Mesangial cell (primary cell): ENCODE results near the gene FAM184A. TPM values are rescaled to one million over a fixed set of nuclear protein-coding genes. Genes with fewer than 3 reads are reported as not detected.

Source experiments
- total RNA-seq: library from RNA; depleted of rRNA; stranded (reverse); fragments of >200 nt; gene quantifications from 2 replicates; pipeline ENCODE4 v1.2.3, GENCODE V29; 2015

The FAM184A gene, protein sequence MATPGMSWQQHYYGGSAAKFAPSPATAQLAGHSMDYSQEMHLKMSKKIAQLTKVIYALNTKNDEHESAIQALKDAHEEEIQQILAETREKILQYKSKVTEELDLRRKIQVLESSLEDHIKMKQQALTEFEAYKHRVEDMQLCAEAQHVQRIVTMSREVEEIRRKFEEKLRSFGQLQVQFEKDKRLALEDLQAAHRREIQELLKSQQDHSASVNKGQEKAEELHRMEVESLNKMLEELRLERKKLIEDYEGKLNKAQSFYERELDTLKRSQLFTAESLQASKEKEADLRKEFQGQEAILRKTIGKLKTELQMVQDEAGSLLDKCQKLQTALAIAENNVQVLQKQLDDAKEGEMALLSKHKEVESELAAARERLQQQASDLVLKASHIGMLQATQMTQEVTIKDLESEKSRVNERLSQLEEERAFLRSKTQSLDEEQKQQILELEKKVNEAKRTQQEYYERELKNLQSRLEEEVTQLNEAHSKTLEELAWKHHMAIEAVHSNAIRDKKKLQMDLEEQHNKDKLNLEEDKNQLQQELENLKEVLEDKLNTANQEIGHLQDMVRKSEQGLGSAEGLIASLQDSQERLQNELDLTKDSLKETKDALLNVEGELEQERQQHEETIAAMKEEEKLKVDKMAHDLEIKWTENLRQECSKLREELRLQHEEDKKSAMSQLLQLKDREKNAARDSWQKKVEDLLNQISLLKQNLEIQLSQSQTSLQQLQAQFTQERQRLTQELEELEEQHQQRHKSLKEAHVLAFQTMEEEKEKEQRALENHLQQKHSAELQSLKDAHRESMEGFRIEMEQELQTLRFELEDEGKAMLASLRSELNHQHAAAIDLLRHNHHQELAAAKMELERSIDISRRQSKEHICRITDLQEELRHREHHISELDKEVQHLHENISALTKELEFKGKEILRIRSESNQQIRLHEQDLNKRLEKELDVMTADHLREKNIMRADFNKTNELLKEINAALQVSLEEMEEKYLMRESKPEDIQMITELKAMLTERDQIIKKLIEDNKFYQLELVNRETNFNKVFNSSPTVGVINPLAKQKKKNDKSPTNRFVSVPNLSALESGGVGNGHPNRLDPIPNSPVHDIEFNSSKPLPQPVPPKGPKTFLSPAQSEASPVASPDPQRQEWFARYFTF
- total RNA-seq = 0.38 and 0.49 TPM in 2 replicates

DNA sequence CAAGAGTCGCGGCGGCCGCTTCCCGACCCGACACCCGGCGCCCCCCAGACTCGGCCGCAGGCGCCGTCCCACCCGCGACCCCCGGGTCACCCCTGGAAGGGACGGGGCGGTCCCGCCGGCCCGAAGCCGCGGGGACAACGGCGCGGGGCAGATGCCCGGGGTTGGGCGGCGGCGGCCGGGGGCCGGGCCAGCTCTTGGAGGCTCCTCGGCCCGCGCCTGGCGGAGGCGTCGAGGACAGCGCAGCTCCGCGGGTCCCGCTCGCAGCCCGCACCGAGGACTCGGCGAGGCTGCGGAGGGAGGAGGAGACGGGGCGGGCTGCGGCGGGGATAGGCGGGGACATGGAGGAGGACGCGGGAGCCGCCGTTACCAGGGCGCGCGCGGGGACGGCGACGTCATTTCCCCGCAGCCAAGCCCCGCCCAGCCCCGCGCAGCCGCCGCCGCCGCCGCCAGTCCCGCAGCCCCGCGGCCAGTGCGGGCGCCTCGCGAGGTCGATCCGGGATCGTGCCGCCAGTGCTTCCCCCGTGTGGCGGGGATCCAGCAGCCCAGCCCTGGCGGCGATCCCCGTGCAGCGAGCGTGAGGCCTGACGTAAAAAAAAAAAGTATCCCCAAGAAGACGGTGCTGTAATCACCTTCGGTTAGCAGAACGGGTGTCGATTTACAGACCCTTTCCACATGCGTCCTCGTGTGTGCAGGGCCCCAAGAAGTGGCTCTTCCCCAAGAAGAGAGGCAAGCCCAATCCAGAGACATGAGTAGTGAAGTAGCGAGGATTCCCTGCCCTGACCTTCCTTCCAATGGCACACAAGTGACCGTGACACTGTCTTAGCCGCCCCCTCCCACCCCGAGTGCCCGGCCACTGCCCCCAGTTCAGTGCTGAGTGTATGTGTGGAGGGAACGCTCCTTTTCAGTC lies at the start of gene FAM184A:
Gene FAM184A, minus strand, starts transcription at position 289 of the 907 bp plus-strand sequence. CDS start 365 bp downstream, outside the sequence.

DNA sequence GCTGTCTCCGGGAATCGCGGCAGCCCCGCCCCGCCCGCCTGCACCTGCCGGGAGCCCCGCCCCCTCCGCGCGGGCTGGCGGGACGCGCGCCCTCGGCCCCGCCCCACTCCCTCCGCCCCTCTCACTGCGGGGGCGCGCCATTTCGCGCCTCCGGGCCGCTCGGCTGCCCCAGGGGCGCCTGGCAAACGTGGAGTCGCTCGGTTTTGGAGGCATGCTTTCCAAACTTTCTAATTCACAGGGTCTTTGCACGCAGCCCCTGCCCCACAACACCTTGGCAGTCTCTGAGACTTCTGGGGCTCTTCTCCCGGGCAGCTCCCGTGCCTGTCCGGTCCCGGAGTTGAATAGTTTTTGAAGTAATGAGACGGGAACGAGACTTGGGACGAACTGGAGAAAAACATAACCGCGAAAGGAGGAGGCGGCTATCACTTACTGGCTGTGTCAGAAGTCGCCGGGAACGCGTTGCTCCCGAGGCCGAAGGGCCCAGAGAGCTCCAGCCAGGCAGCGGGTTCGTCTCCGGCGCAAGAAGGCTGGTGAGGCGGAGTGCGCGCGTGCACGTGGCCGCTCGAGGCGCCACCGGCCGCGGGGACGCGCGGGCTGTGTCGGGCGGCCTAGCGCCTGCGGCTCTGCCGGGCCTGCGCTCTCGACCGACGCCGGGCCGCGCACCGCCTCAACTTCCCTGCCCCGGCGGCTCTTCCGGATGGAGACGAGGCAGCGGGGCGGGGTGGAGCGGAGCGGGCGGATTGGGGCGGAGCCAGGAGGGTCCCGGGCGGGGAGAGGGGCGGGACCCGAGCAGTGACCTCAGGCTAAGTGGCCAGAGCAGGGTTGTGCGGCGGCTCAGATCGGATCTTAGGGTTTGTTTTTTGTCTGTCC lies 143.8 kb downstream of the FAM184A start, which contains the start of gene MCM9:
Gene MCM9, minus strand, starts transcription at position 699 of the 870 bp plus-strand sequence. CDS start 3,436 bp downstream, outside the sequence.

Other genes with a start within 250 kb of the FAM184A start
- 7.4 and 15.5 TPM in 2 replicates for gene ASF1A, start 184.5 kb downstream of the FAM184A start, total RNA-seq
- gene MCM9, start 143.5 kb downstream of the FAM184A start, total RNA-seq = 7.0 and 14.8 TPM in 2 replicates